B cell (primary cell): ENCODE data around the gene KRTAP13-1.
A peak's percentile ranks its signal among the peaks of the same experiment; 100 is the strongest.

Experiments used
- EZH2 ChIP-seq: IDR thresholded peaks from 2 replicates; pipeline ENCODE4 v1.6.1; 2012; ENCODE audit warnings: borderline replicate concordance, low read depth, mild to moderate bottlenecking, moderate library complexity, low read length; ENCODE audit not compliant: insufficient read depth, poor library complexity, severe bottlenecking
- TF ChIP-seq, protein P1 (sequence below): fragments of 200-600 bp; IDR thresholded peaks from one replicate; pipeline ENCODE4 v1.8.0; 2022; ENCODE audit warnings: antibody characterized with exemption, mild to moderate bottlenecking

DNA sequence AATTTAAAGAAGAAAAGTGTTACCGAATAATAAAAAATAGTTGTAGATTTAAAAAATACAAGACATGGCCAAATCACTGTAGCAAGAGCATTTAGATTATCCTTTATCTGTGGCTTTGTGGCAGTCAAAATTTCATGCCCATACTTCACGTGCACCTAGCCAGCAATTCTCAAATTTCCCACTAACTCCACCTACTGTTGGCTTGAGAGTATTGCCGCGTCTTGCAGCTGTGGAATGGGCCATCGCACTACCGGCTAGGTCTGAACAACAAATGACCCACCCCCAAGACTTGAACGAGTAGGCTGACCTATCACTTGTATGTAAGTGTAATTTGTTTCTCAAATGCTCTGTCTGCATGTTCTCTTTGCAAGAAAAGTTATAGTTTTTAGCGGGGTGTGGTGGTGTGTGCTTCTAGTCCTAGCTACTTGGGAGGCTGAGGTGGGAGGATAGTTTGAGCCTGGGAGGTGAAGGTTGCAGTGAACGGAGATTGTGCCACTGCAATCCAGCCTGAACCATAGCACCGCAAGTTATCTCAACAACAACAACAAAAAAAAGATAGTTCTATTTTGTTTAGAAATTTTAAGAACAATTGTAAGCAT is 38.3 kb downstream of the KRTAP13-1 start:
- TF ChIP-seq, protein P1, sequence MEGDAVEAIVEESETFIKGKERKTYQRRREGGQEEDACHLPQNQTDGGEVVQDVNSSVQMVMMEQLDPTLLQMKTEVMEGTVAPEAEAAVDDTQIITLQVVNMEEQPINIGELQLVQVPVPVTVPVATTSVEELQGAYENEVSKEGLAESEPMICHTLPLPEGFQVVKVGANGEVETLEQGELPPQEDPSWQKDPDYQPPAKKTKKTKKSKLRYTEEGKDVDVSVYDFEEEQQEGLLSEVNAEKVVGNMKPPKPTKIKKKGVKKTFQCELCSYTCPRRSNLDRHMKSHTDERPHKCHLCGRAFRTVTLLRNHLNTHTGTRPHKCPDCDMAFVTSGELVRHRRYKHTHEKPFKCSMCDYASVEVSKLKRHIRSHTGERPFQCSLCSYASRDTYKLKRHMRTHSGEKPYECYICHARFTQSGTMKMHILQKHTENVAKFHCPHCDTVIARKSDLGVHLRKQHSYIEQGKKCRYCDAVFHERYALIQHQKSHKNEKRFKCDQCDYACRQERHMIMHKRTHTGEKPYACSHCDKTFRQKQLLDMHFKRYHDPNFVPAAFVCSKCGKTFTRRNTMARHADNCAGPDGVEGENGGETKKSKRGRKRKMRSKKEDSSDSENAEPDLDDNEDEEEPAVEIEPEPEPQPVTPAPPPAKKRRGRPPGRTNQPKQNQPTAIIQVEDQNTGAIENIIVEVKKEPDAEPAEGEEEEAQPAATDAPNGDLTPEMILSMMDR = peak; percentile 16
- TF ChIP-seq EZH2 = no peak
